ENCODE data around the gene NUP133. TPM values are rescaled to one million over a fixed set of nuclear protein-coding genes. Genes with fewer than 3 reads are reported as not detected.
A peak's percentile ranks its signal among the peaks of the same experiment; 100 is the strongest.
"Not testable (repeated sequence)": the region's sequence is repeated elsewhere in the genome, so short reads cannot be mapped to it uniquely, and the experiment has no call there.

NUP133 gene
- total RNA-seq, 4 donors from 2014 or later, result 18.6 to 40.5 (median 24.6) TPM

- DNase-seq (ENCODE audit: low spot score), result no peak
- TF ChIP-seq CTCF (IDR thresholded peaks at IDR 0.05), result no peak
- ATAC-seq (ENCODE audit: low FRiP score), result no peak
These were observed 23.2 kb upstream of the NUP133 start for GRCh38 chr1:229531326-229531725.

DNA sequence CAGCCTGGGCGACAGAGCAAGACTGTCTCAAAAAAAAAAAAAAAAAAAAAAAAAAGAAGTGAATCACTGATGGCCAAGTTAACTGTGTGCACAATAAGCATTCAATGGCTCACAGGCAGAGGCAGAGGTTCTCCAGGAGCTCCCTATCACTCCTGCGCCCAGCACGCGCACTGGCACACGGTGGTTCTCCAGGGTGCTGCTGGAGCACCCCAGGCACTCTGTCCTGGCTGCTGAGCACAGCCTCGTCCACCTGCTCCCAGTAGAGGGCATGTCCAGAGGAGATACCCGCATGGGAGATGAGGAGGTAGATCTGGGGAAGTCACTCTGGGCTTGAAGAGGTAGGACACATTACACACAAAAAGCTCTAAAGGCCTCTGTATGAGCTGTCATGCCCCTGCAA is 21.5 kb upstream of the NUP133 start:
- ATAC-seq (ENCODE audit: low FRiP score), result no peak
- TF ChIP-seq CTCF (IDR thresholded peaks at IDR 0.05), result no peak
- no peak for DNase-seq (ENCODE audit: low spot score)

DNA sequence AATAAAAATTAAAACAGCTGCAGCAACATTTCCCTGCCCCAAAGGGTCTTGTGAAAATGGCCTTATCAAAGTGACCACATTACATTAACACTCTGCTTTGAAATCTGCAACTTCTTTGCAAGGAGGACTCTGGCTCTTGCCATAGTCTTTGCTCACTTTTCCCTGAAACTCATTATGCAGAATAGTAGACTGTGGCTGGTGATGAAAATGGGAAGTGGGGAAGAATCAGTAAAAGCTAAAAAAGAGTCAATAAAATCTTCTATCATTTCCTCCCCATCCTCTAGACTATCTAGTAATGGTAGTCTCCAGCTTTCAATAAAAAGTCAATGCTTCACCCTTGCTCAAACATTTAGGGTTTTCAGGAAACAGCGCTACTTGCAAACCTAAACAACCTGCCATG is 18.6 kb upstream of the NUP133 start:
- DNase-seq (ENCODE audit: low spot score) (no peak), ATAC-seq (ENCODE audit: low FRiP score) (no peak)
- TF ChIP-seq CTCF (IDR thresholded peaks at IDR 0.05), result no peak

GRCh38 chr1:229523052-229523451 is 14.9 kb upstream of the NUP133 start:
- no peak for DNase-seq (ENCODE audit: low spot score)
- ATAC-seq (ENCODE audit: low FRiP score), result no peak
- no peak for TF ChIP-seq CTCF (IDR thresholded peaks at IDR 0.05)

DNA sequence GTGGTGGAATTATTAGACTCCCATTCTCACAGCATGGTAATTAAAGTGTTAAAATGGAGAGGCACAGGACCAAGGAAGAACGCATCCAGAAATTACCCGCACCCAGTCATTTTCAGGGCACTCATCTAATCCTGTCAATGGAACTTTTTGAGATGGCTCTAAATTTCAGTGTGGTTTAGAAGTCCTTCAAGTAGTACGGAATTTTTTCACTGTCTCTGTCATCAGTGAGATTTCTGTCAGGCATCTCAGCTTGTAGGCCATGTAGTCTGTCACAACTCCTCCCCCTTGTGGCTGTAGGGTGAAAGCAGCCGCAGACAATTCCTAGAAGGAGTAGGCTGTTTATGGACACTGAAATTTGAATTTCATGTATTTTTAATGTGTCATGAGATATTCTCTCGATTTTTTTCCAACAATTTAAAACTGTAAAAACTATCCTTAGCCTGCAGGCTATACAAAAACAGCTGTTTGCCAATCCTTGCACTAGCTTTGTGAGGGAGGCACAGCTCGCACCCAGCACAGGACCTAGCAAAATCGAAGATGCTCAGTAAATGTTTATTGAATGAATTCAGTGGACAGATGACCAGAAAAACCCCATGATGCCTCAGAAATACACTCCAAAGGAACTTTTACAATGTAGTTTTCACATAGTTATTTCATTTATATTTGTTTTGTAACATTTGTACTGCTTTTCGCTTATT is 6.6 kb upstream of the NUP133 start:
- no peak for DNase-seq (ENCODE audit: low spot score)
- peak; percentile 83 for ATAC-seq (ENCODE audit: low FRiP score)
- TF ChIP-seq CTCF (IDR thresholded peaks at IDR 0.05), result no peak

- ATAC-seq (ENCODE audit: low FRiP score); DNase-seq (ENCODE audit: low spot score): not testable (repeated sequence)
These were observed 3.5 kb upstream of the NUP133 start for GRCh38 chr1:229511625-229512024.

GRCh38 chr1:229511201-229511600 is 3.1 kb upstream of the NUP133 start:
- not testable (repeated sequence) for DNase-seq (ENCODE audit: low spot score); ATAC-seq (ENCODE audit: low FRiP score)

DNA sequence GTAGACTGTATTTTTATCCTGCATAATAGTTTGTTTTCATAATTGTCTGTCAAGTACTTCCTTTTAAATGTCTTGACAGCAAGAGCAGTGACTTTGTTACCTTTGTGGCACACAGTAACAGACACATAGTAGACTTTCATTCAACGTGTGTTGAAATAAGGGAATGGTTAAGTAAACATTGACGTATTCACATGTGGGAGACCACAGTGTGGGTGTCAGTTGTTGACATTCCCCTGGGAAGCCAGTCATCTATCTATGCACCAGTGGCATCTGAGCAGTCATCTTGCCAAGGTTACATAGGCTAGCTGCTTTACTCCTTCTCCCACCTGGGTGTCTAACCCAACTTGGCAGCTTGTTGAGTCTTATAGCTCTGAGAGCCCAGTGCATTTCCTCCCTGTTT is 1.4 kb upstream of the NUP133 start:
- TF ChIP-seq CTCF (IDR thresholded peaks at IDR 0.05), result no peak
- ATAC-seq (ENCODE audit: low FRiP score) (no peak), DNase-seq (ENCODE audit: low spot score) (no peak)
